ENCODE measurements around the gene HOXC9. TPM values are rescaled to one million over a fixed set of nuclear protein-coding genes. Genes with fewer than 3 reads are reported as not detected.

HOXC9 gene
- total and polyA plus RNA-seq, 2 of the 8 experiments (the other 6 are each of a cell fraction or from before 2014, with no cell fraction given) = not detected

GRCh38 chr12:54019924-54020590, 20.1 kb downstream of the HOXC9 start (continued):
- TF ChIP-seq SIRT6 (IDR thresholded peaks at IDR 0.05; ENCODE audit: low read length) = no peak
- no peak for TF ChIP-seq USF2 (IDR thresholded peaks at IDR 0.05; ENCODE audit: low read length)
- no peak for TF ChIP-seq SIX5 (IDR thresholded peaks at IDR 0.05; ENCODE audit: low read depth, low read length)
- 0 out of 2 replicates have a peak, but pooled peaks have one; percentile 61 for TF ChIP-seq CBX8 (IDR thresholded peaks at IDR 0.05; ENCODE audit: borderline replicate concordance, low read depth, low read length)
